GM23338 (cell line): ENCODE measurements around the gene PPM1H. TPM values are rescaled to one million over a fixed set of nuclear protein-coding genes. Genes with fewer than 3 reads are reported as not detected.
"Not testable (repeated sequence)": the region's sequence is repeated elsewhere in the genome, so short reads cannot be mapped to it uniquely, and the experiment has no call there.

Experiments used
- ATAC-seq: fragments of 200-7000 bp; cut with Tn5 transposase; 3 replicates; pipeline ENCODE4 v1.9.1; 2020
- DNase-seq: peaks from one replicate; pipeline ENCODE4 v3.0.0-alpha.2; 2015; ENCODE audit warnings: low spot score
- H2AFZ ChIP-seq: fragments of 200-600 bp; sonication (generic); 2 replicates; pipeline ENCODE4 v1.8.0; 2016; ENCODE audit warnings: antibody characterized with exemption, mild to moderate bottlenecking, moderate library complexity
- H3F3A ChIP-seq: fragments of 200-600 bp; sonication (generic); replicated peaks from 2 replicates; pipeline ENCODE4 v1.8.0; 2017; ENCODE audit warnings: antibody characterized with exemption, mixed run types, low read depth
- H3K27ac ChIP-seq: fragments of 200-600 bp; sonication (generic); 2 replicates; pipeline ENCODE4 v1.6.1; 2016; ENCODE audit warnings: low read depth
- H3K27me3 ChIP-seq: fragments of 200-600 bp; sonication (generic); 2 replicates; pipeline ENCODE4 v1.8.0; 2016; ENCODE audit warnings: mild to moderate bottlenecking, mixed run types, moderate library complexity; ENCODE audit not compliant: insufficient read depth
- H3K36me3 ChIP-seq: fragments of 200-600 bp; sonication (generic); 2 replicates; pipeline ENCODE4 v1.8.0; 2016; ENCODE audit warnings: mild to moderate bottlenecking; ENCODE audit not compliant: insufficient read depth
- H3K4me1 ChIP-seq: fragments of 200-600 bp; sonication (generic); 2 replicates; pipeline ENCODE4 v1.8.0; 2016; ENCODE audit warnings: mild to moderate bottlenecking, moderate library complexity; ENCODE audit not compliant: insufficient read depth
- H3K4me2 ChIP-seq: fragments of 200-600 bp; sonication (generic); 2 replicates; pipeline ENCODE4 v1.7.1; 2017; ENCODE audit warnings: mixed run types
- H3K4me3 ChIP-seq: fragments of 200-600 bp; sonication (generic); 2 replicates; pipeline ENCODE4 v1.6.1; 2016; ENCODE audit warnings: mixed run types
- H3K79me2 ChIP-seq: fragments of 200-600 bp; sonication (generic); replicated peaks from 2 replicates; pipeline ENCODE4 v1.8.0; 2017; ENCODE audit warnings: mild to moderate bottlenecking; ENCODE audit not compliant: insufficient read depth
- H3K9me2 ChIP-seq: fragments of 200-600 bp; sonication (generic); 2 replicates; pipeline ENCODE4 v1.8.0; 2017; ENCODE audit not compliant: insufficient read depth
- H4K20me1 ChIP-seq: fragments of 200-600 bp; sonication (generic); replicated peaks from 2 replicates; pipeline ENCODE4 v1.8.0; 2017; ENCODE audit warnings: mild to moderate bottlenecking; ENCODE audit not compliant: insufficient read depth
- H3K27ac Mint-ChIP-seq: 2 replicates; pipeline ENCODE4 v1.8.0; 2020; ENCODE audit warnings: inconsistent platforms, mild to moderate bottlenecking, moderate library complexity, mixed read lengths
- H3K27me3 Mint-ChIP-seq: 3 replicates; pipeline ENCODE4 v1.8.0; 2022; ENCODE audit warnings: low read depth, mild to moderate bottlenecking, moderate library complexity, mixed read lengths, inconsistent platforms; ENCODE audit not compliant: insufficient read depth, poor library complexity
- H3K36me3 Mint-ChIP-seq: 3 replicates; pipeline ENCODE4 v1.8.0; 2021; ENCODE audit warnings: low read depth, mild to moderate bottlenecking, inconsistent platforms, moderate library complexity, mixed read lengths
- H3K4me1 Mint-ChIP-seq: 3 replicates; pipeline ENCODE4 v1.8.0; 2020; ENCODE audit warnings: mild to moderate bottlenecking, inconsistent platforms, mixed read lengths
- H3K4me3 Mint-ChIP-seq: 3 replicates; pipeline ENCODE4 v1.8.0; 2021; ENCODE audit warnings: moderate library complexity, mild to moderate bottlenecking, inconsistent platforms, mixed read lengths
- H3K9me3 Mint-ChIP-seq: 3 replicates; pipeline ENCODE4 v1.8.0; 2020; ENCODE audit warnings: moderate library complexity, mild to moderate bottlenecking, inconsistent platforms, mixed read lengths
- CREB1 ChIP-seq: fragments of 250-450 bp; sonication (Bioruptor Pico); IDR thresholded peaks from 2 replicates; pipeline ENCODE4 v1.5.0; 2020; ENCODE audit warnings: low read depth, mild to moderate bottlenecking, moderate library complexity
- CTCF ChIP-seq, 2 experiments: fragments of 200-600 bp in 1 of 2; sonication (generic) in 1 of 2; conservative IDR thresholded peaks; 2 replicates each; pipeline versions ENCODE4 v1.5.1 to v1.6.1; 2016 to 2017; ENCODE audit warnings: antibody characterized with exemption in 2 of 2, low read depth in 2 of 2, mild to moderate bottlenecking in 2 of 2, moderate library complexity in 1 of 2
- EZH2 ChIP-seq: fragments of 200-600 bp; sonication (generic); IDR thresholded peaks from one replicate; pipeline ENCODE4 v1.8.0; 2017; ENCODE audit warnings: antibody characterized with exemption, mild to moderate bottlenecking, low read depth; ENCODE audit not compliant: unreplicated experiment
- EZH2phosphoT487 ChIP-seq: fragments of 200-600 bp; sonication (generic); IDR thresholded peaks from one replicate; pipeline ENCODE4 v1.8.1; 2018; ENCODE audit warnings: antibody characterized with exemption; ENCODE audit not compliant: unreplicated experiment
- NANOG ChIP-seq: IDR thresholded peaks from 2 replicates; pipeline ENCODE4 v1.6.1; 2016; ENCODE audit warnings: antibody characterized with exemption, borderline replicate concordance
- POLR2AphosphoS5 ChIP-seq: IDR thresholded peaks from 2 replicates; pipeline ENCODE4 v1.6.1; 2016; ENCODE audit warnings: antibody characterized with exemption, low read depth
- STAT1 ChIP-seq: IDR thresholded peaks from one replicate; pipeline ENCODE4 v1.6.1; 2016; ENCODE audit warnings: antibody characterized with exemption; ENCODE audit not compliant: unreplicated experiment
- ZNF114 ChIP-seq: fragments of 250-450 bp; sonication (Bioruptor Pico); IDR thresholded peaks from 2 replicates; pipeline ENCODE4 v1.5.0; 2020; ENCODE audit warnings: mild to moderate bottlenecking, moderate library complexity
- ZNF331 ChIP-seq: fragments of 250-450 bp; sonication (Bioruptor Pico); IDR thresholded peaks from 2 replicates; pipeline ENCODE4 v1.5.0; 2020; ENCODE audit warnings: low read depth, mild to moderate bottlenecking, moderate library complexity
- polyA plus RNA-seq: library from polyadenylated mRNA; unstranded; fragments of >200 nt; fragmentation: Nextera tagmentation; extraction: Ambion mirVana; gene quantifications from 2 replicates; pipeline ENCODE4 v1.2.1, GENCODE V29; 2016
- total RNA-seq: library from RNA; depleted of rRNA; stranded (reverse); fragments of >200 nt; shearing (Covaris generic); gene quantifications from 2 replicates; pipeline ENCODE4 v1.2.3, GENCODE V29; 2014
- TF ChIP-seq, protein P1 (sequence below): IDR thresholded peaks from one replicate; pipeline ENCODE4 v1.6.1; 2018; ENCODE audit warnings: antibody characterized with exemption; ENCODE audit not compliant: unreplicated experiment
- TF ChIP-seq, protein P2 (sequence below): fragments of 250-450 bp; sonication (Bioruptor Pico); IDR thresholded peaks from 2 replicates; pipeline ENCODE4 v1.5.0; 2020; ENCODE audit warnings: mild to moderate bottlenecking, moderate library complexity

The PPM1H gene
- total and polyA plus RNA-seq, 2 experiments from 2014 or later, result 11.4 to 41.2 TPM

GRCh38 chr12:62943779-62944395 lies 8.9 kb upstream of the PPM1H start:
- Histone ChIP-seq H3K4me3 (no peak overlapping the region), H2AFZ (peak overlapping the region; percentile 60; the same call in 1 of the 2 replicates), H3K4me2 (no peak overlapping the region), H3K79me2 (no peaks in the 10 kb centered on the region), H3K36me3 (no peaks in the 10 kb centered on the region), H3F3A (no peaks in the 10 kb centered on the region), H3K27ac (no peak overlapping the region), H3K9me2 (no peaks in the 10 kb centered on the region), H3K27me3 (no peaks in the 10 kb centered on the region), H3K4me1 (peaks cover 7% of the 10 kb centered on the region), H4K20me1 (no peaks in the 10 kb centered on the region)
- Mint-ChIP-seq H3K4me1 (peaks cover 20% of the 10 kb centered on the region; the same call in 2 of the 3 replicates), H3K27me3 (no peaks in the 10 kb centered on the region), H3K27ac (no peak overlapping the region), H3K4me3 (no peak overlapping the region), H3K9me3 (no peaks in the 10 kb centered on the region), H3K36me3 (no peaks in the 10 kb centered on the region)
- DNase-seq (no peak), ATAC-seq (no peak)
- TF ChIP-seq ZNF114 (CRISPR knock-in tag) (no peak), NANOG (no peak), POLR2AphosphoS5 (no peak), CREB1 (CRISPR knock-in tag) (no peak), EZH2phosphoT487 (no peak), EZH2 (no peak), CTCF (conservative IDR thresholded peaks at IDR 0.05; ENCODE audit: low read depth in 2 of 2) (no peak), STAT1 (no peak), ZNF331 (CRISPR knock-in tag) (no peak)
- TF ChIP-seq, protein P1, sequence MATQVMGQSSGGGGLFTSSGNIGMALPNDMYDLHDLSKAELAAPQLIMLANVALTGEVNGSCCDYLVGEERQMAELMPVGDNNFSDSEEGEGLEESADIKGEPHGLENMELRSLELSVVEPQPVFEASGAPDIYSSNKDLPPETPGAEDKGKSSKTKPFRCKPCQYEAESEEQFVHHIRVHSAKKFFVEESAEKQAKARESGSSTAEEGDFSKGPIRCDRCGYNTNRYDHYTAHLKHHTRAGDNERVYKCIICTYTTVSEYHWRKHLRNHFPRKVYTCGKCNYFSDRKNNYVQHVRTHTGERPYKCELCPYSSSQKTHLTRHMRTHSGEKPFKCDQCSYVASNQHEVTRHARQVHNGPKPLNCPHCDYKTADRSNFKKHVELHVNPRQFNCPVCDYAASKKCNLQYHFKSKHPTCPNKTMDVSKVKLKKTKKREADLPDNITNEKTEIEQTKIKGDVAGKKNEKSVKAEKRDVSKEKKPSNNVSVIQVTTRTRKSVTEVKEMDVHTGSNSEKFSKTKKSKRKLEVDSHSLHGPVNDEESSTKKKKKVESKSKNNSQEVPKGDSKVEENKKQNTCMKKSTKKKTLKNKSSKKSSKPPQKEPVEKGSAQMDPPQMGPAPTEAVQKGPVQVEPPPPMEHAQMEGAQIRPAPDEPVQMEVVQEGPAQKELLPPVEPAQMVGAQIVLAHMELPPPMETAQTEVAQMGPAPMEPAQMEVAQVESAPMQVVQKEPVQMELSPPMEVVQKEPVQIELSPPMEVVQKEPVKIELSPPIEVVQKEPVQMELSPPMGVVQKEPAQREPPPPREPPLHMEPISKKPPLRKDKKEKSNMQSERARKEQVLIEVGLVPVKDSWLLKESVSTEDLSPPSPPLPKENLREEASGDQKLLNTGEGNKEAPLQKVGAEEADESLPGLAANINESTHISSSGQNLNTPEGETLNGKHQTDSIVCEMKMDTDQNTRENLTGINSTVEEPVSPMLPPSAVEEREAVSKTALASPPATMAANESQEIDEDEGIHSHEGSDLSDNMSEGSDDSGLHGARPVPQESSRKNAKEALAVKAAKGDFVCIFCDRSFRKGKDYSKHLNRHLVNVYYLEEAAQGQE, result no peak
- TF ChIP-seq, protein P2, sequence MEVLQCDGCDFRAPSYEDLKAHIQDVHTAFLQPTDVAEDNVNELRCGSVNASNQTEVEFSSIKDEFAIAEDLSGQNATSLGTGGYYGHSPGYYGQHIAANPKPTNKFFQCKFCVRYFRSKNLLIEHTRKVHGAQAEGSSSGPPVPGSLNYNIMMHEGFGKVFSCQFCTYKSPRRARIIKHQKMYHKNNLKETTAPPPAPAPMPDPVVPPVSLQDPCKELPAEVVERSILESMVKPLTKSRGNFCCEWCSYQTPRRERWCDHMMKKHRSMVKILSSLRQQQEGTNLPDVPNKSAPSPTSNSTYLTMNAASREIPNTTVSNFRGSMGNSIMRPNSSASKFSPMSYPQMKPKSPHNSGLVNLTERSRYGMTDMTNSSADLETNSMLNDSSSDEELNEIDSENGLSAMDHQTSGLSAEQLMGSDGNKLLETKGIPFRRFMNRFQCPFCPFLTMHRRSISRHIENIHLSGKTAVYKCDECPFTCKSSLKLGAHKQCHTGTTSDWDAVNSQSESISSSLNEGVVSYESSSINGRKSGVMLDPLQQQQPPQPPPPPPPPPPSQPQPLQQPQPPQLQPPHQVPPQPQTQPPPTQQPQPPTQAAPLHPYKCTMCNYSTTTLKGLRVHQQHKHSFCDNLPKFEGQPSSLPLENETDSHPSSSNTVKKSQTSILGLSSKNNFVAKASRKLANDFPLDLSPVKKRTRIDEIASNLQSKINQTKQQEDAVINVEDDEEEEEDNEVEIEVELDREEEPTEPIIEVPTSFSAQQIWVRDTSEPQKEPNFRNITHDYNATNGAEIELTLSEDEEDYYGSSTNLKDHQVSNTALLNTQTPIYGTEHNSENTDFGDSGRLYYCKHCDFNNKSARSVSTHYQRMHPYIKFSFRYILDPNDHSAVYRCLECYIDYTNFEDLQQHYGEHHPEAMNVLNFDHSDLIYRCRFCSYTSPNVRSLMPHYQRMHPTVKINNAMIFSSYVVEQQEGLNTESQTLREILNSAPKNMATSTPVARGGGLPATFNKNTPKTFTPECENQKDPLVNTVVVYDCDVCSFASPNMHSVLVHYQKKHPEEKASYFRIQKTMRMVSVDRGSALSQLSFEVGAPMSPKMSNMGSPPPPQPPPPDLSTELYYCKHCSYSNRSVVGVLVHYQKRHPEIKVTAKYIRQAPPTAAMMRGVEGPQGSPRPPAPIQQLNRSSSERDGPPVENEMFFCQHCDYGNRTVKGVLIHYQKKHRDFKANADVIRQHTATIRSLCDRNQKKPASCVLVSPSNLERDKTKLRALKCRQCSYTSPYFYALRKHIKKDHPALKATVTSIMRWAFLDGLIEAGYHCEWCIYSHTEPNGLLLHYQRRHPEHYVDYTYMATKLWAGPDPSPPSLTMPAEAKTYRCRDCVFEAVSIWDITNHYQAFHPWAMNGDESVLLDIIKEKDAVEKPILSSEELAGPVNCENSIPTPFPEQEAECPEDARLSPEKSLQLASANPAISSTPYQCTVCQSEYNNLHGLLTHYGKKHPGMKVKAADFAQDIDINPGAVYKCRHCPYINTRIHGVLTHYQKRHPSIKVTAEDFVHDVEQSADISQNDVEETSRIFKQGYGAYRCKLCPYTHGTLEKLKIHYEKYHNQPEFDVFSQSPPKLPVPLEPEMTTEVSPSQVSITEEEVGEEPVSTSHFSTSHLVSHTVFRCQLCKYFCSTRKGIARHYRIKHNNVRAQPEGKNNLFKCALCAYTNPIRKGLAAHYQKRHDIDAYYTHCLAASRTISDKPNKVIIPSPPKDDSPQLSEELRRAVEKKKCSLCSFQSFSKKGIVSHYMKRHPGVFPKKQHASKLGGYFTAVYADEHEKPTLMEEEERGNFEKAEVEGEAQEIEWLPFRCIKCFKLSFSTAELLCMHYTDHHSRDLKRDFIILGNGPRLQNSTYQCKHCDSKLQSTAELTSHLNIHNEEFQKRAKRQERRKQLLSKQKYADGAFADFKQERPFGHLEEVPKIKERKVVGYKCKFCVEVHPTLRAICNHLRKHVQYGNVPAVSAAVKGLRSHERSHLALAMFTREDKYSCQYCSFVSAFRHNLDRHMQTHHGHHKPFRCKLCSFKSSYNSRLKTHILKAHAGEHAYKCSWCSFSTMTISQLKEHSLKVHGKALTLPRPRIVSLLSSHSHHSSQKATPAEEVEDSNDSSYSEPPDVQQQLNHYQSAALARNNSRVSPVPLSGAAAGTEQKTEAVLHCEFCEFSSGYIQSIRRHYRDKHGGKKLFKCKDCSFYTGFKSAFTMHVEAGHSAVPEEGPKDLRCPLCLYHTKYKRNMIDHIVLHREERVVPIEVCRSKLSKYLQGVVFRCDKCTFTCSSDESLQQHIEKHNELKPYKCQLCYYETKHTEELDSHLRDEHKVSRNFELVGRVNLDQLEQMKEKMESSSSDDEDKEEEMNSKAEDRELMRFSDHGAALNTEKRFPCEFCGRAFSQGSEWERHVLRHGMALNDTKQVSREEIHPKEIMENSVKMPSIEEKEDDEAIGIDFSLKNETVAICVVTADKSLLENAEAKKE (CRISPR knock-in tag), result no peak

- not testable (repeated sequence) for H3K9me2 ChIP-seq, H3K4me1 ChIP-seq, DNase-seq, H3K27ac ChIP-seq, H3F3A ChIP-seq, ATAC-seq, H3K4me3 ChIP-seq, H4K20me1 ChIP-seq, H3K27me3 ChIP-seq, H3K79me2 ChIP-seq, H3K36me3 ChIP-seq, H3K36me3 Mint-ChIP-seq, H3K4me2 ChIP-seq, H3K27me3 Mint-ChIP-seq, H3K9me3 Mint-ChIP-seq, H3K27ac Mint-ChIP-seq, H2AFZ ChIP-seq, H3K4me3 Mint-ChIP-seq
- H3K4me1 Mint-ChIP-seq, result peaks cover 20% of the 10 kb centered on the region; the same call in 2 of the 3 replicates
These were observed 7.4 kb upstream of the PPM1H start for GRCh38 chr12:62942316-62942715.
